Body of pancreas (tissue), 4 donors: ENCODE results near the gene CALR3.

Experiments
- POLR2A ChIP-seq, 3 donors: fragments of 450-650 bp; IDR thresholded peaks; one replicate each; pipeline ENCODE4 v1.6.1; 2016; ENCODE audit warnings: antibody characterized with exemption in 3 of 3, mild to moderate bottlenecking in 2 of 3
- TF ChIP-seq, protein P1 (sequence below), 7 experiments: fragments of 450-650 bp in 4 of 7; fragments of 200-600 bp in 3 of 7; sonication (generic) in 3 of 7; IDR thresholded peaks; one replicate each; pipeline ENCODE4 v1.5.1; 2016 to 2019; ENCODE audit warnings: antibody characterized with exemption in 7 of 7

DNA sequence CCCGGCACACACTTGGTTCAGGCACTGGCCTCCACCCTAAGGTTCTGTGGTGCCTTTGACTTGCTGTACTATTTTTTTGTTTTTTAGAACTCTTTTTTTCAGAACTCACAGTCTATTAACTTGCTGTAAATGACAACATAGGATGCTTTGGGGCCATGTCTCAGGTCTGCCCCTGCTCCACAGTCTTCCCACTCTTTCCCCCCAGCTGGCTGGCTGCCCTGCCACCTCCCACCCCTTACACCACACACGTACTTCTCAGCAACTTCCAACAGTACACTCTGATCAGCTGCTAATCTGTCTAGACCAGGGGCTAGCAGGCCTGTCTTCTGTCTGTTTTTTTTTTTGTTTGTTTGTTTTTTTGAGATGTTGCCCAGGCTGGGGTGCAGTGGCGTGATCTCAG is 8.3 kb upstream of the CALR3 start:
- TF ChIP-seq, protein P1, sequence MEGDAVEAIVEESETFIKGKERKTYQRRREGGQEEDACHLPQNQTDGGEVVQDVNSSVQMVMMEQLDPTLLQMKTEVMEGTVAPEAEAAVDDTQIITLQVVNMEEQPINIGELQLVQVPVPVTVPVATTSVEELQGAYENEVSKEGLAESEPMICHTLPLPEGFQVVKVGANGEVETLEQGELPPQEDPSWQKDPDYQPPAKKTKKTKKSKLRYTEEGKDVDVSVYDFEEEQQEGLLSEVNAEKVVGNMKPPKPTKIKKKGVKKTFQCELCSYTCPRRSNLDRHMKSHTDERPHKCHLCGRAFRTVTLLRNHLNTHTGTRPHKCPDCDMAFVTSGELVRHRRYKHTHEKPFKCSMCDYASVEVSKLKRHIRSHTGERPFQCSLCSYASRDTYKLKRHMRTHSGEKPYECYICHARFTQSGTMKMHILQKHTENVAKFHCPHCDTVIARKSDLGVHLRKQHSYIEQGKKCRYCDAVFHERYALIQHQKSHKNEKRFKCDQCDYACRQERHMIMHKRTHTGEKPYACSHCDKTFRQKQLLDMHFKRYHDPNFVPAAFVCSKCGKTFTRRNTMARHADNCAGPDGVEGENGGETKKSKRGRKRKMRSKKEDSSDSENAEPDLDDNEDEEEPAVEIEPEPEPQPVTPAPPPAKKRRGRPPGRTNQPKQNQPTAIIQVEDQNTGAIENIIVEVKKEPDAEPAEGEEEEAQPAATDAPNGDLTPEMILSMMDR (IDR thresholded peaks at IDR 0.05): no peak
- TF ChIP-seq POLR2A (IDR thresholded peaks at IDR 0.05): no peak
